Epidermal melanocyte (primary cell): ENCODE results near the gene SHISA7.
"Not testable (repeated sequence)": the region's sequence is repeated elsewhere in the genome, so short reads cannot be mapped to it uniquely, and the experiment has no call there.

Experiments
- DNase-seq: peaks from one replicate; pipeline ENCODE4 v3.0.0; 2011; ENCODE audit warnings: low spot score; ENCODE audit not compliant: insufficient read length

The SHISA7 gene

DNA sequence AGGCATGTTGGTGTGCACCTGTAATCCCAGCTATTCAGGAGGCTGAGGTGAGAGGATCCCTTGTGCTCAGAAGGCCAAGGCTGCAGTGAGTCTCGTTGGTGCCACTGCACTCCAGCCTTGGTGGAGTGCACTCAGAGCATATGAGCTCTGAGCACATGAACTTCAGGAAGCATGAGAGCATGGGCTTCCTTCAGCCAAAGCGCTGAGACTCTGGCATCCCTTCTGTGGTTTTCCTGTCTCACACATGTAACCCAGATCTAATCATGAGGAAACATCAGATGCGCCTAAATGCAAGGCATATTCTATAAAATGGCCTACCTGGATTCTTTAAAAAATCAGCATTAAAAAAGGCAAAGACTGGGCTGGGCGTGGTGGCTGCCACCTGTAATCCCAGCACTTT is 21.8 kb downstream of the SHISA7 start:
- not testable (repeated sequence) for DNase-seq

DNA sequence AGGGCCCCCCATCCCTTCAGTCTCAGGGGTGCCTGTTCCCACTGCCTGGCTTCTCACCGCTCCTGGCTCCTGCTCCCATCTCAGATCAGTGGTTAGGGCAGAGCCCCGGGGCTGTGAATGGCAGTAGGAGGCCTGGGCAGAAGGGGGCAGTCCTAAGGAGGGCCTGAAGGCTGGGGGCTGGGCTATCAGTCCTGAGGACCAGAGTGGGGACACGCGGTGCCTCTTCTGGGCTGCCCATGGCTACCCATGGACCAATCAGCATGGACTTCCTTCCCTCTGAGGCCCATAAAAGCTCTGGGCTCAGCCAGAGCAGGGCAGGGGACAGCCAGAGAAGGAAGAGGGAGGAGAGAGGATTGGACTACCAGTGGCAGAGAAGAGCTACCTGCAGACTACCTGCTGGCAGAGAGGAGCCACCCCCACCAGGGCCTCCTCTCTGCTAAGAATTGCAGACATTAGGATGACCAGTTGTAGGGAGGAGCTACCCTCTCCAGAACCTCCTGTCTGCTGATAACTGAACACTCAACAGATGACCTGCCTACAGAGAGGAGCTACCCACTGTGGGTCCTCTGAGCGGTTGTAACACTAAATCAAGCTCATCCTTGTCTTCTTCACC is 23.4 kb downstream of the SHISA7 start:
- DNase-seq, result no peak

DNA sequence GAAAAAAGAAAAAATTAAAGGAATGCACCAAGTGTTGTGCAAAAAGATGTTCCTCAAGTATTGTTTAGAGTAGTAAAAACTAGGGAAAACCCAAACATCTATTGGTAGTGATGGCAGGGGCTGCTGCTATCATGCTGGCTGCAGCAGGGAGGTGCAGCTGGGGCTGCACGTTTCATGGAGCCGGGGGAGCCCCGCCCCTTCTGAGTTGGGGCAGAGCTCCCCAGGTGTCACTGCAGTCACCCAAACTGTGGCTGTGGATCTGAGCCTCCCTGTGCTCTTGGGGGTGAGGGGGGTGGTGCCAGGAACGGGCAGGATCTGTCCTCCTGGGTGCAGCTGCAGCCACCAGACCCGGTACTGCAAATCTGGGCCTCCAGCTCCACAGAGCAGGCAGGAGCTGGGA is 24.0 kb downstream of the SHISA7 start:
- DNase-seq, result no peak

DNA sequence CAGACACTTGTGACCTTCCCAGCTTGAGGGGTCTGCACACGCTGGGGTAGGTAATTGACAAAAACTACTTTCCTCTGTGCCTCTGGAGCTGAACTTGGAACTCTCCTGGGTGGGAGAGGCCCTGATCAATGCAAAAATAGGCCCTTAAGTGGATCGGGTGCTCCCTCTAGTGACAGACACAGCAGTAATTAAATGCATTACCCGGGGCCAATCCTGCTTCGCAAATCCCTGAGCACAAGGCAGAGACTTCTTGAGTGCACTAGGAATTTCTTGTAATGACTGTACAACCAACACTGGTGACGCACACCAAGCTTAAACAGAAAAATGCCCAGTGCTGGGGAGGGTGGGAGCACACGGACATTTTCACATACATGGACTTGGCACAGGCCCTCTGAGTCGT is 24.9 kb downstream of the SHISA7 start:
- DNase-seq, result peak; percentile 81

DNA sequence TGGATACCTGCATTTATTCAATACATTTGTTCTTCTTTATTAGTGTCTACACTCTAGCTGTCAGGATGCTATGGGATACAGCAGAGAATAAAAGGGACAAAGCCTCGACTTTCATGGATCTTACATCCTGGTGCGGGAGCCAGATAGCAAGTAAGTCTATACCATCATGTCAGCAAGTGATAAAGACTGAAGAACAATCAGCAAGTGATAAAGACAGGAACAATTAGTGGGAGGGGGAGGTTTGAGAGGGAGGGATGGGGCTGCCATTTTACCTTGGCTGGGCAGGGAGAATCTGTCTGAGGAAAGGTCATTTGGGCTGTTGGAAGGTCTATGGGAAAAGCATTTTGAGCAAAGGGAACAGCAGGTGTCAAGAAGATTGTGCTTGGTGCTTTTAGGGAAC is 32.9 kb downstream of the SHISA7 start:
- DNase-seq, result no peak

DNA sequence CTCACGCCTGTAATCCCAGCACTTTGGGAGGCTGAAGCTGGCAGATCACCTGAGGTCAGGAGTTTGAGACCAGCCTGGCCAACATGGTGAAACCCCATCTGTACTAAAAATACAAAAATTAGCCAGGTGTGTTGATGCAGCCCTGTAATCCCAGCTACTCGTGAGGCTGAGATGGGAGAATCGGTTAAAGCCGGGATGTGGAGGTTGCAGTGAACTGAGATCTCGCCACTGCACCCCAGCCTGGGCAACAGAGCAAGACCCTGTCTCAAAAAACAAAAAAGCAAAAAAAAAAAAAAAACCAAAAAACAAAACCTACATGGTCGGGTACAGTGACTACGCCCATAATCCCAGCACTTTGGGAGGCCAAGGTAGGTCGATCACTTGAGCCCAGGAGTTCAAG is 33.9 kb downstream of the SHISA7 start:
- DNase-seq, result not testable (repeated sequence)

DNA sequence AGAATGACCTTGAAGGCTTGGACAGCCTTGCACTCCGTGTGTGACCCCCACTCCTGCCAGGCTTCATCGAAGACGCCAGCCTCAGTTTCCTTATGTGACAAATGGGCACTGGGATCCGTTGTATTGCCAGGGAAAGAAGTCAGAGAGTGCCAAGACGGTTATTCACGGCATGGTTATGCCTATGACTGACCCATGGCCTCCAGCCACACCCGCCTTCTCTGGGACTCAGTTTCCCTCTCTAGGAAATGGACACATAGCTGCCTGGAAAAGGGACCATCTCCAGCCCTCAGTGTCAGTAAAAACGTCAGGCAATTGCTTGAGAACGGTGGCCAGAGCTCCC is 34.6 kb downstream of the SHISA7 start:
- DNase-seq, result no peak

DNA sequence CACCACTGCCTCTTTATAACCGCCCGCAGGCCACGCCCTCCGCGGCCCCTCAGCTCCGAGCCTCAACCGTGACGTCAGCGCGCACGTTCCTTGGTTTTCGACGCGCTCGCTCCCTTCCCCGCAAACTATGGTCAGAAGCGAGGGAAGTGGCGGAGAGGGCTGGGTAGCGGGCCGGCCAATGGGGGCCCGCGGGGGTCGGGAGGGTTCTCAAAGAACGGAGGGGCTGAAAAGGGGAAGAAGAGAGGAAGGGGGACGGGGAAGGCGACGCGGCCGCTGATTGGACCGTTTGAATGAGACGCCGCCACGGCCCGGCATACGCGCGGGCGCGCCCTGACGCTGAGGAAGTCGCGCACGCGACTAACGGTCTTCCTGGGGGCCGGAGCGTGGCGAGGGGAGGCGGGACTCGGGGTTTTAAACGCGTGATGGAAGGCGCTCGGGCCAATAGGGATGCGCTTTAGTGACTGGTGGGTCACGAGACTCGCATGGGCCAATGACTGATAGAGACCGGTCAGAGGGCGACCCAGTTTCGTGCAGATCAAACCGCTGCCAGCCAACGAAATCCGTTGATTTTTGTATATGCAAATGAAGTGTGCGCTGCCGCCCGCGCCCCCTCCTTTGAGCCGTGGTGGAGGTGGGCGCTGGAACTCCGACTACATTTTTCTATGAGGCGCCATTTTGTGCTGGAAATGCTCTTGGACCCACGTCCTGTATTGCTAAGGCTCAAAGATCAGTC is 35.1 kb downstream of the SHISA7 start:
- DNase-seq, result peak; percentile 100

DNA sequence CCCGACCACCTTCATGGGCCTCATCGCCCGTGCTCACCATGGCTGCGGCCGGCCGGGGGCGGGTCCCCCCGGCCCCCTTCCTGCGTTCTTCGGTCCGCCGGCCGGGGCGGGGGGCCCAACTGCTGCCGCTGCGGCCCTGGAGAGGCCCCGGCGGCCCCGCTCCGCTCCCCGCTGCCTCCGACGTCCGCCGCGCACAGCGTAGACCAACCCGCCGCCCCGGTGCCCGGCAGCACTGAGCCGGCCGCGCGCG is 35.6 kb downstream of the SHISA7 start, which contains the start of gene UBE2S:
Gene UBE2S, minus strand, starts transcription at position 239 of the 250 bp plus-strand sequence. Its CDS starts 199 bp downstream, at position 40.
- not testable (repeated sequence) for DNase-seq

DNA sequence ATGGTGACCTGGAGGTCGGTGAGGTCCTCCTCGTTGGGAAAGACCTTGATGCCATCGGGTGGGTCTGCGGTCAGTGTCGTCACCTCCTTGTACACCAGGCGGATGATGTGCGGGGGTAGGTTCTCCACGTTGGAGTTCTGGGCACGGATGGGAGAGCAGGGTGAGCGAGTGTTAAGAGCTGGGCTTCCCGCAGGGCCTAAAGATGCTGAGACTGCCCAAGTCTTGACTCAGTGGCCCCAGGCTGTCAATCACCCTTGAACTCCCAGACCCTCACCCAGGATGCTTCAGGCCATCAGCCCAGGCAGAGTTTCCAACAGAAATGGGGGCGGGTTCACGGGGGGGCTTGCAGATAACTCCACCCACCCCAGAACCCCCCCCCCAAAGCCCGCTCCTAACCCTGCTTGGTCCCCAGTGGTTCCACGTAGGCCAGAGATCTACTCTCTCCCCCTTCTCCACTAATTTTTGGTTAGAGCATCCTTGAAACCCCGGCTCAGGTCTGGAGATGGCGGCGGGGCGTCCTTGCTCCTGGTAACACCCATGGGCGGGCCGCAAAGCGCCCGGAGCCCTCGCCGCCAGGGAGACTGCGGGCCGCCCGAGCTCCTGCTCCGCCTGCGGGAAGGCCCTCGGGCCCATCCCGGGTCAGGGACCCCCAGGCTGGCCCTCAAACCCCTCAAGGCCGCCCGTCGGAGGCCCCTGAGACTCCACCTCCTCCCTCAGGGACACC is 36.1 kb downstream of the SHISA7 start:
- DNase-seq, result peak; percentile 44

DNA sequence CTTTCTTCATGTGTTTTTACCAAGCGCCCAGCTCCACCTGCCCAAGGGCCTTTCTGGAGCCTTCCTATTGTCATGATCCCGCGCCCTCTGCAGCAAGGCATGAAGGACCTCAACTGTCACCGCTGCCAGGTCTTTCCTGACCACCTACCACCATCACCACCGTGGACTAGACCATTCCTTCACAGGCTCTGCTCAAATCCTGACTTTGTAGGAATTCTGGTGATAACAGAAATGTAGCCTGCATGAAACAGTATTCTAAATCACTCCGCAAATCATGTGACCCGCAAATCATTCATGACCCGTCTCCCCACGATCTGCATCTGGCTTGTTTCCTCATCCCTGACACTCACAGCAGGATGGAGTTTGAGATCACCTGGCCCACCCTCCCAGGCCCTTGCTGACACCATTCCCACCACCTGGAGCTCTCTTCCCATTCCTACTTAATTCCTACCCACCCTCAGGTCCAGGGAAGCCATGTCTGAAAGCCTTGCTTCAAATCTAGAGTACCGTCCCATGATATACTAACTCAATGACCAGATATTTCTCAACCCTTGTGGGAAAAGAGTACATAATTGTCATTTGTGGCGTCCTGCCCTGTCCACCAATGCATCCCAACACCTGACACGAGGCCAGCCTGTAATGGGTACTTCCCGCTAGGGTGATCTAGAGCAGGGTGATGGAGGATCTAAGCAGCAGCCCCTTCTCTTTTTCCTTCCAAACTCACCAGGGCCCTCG is 36.8 kb downstream of the SHISA7 start:
- peak; percentile 20 for DNase-seq

DNA sequence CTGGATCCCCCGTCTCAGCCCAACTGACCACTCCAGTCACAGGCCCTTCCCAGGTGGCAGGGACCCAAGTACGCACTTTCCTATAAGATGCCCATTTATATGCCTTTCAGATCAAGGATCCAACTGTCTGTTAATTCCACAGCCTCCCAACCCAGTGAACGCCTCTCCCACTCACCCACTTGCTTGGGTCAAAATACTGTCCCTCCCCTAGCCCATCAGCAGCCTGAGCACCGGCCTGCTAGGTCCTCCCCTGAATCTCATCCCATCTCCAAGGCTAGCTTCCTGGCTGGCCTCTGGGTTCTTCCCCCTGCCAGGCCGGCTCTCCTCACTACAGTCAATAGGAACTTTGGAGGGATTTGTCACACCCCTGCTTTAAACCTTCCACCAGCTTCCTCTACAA is 37.5 kb downstream of the SHISA7 start:
- DNase-seq, result no peak

DNA sequence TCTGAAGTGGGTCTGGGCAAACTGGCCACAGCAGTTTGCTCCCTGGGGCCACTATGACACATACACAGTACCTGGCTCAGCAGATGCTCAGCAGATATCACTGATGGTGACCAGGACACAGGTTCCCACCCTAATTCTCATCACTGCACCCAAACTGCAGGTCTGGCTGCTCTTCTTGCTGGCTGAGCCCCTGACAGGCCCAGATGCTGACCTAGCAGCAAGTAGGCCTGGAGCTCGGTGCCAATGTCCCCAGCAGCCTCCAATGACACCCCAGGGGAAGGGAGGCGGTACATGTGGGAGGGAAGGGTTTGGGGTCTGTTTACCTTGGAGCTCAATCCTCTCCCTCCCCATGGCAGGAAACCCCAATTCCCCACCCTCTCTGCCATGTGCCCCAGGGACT is 40.6 kb downstream of the SHISA7 start:
- no peak for DNase-seq

DNA sequence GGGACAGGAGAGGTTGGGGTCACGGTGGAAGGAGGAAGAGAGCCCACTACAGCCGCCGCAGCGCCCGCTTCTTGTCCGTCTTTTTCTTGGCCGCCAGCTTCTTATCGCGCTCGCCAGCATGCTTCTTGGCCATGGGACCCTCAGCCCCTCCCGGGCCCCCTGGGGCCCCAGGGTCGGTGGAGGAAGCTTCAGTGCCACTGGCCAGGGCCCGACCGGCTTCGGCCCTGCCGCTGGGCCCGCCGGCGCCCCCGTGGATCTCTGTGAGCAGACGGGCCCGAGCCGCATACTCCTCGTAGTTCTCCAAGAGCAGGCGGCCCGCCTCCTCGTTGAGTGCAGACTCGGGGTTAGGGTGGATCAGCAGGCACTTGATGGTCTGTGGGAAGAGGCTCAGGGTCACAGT is 41.7 kb downstream of the SHISA7 start:
- DNase-seq, result not testable (repeated sequence)

DNA sequence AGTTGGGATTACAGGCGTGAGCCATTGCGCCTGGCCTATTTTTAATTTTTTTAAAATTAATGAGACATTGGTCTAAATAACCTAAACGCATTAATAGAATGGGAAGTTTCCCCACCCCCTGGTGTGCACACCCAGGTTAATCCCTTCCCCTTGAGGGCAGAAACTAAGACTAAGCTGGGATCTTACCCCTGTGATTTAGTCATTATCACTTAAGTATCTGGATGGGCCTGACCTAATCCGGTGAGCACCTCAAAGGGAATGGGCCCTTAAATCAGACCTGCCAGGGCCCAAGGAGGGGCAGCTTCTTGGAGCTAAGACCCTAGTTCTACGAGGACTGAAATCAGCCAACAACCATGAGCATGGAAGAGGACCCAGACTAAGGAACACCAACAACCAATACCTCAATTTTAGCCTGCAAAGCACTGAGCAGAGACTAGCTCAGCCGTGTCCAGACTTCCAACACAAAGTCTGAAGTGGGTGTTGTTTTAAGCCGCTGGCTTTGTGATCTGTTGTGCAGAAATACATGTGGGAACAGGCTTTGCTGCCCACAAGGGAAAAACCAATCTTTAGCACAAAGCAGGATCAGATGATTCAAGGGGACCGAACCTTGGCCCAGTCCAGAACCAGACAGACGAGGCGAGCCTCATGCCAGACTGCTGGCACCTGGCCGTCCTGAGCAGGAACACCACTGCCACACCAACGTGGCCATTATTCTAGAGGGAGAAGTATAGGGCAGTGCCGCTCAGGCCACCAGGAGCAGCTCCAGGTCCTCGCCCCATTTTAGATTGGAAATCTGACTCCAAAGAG is 42.6 kb downstream of the SHISA7 start:
- DNase-seq, result no peak

DNA sequence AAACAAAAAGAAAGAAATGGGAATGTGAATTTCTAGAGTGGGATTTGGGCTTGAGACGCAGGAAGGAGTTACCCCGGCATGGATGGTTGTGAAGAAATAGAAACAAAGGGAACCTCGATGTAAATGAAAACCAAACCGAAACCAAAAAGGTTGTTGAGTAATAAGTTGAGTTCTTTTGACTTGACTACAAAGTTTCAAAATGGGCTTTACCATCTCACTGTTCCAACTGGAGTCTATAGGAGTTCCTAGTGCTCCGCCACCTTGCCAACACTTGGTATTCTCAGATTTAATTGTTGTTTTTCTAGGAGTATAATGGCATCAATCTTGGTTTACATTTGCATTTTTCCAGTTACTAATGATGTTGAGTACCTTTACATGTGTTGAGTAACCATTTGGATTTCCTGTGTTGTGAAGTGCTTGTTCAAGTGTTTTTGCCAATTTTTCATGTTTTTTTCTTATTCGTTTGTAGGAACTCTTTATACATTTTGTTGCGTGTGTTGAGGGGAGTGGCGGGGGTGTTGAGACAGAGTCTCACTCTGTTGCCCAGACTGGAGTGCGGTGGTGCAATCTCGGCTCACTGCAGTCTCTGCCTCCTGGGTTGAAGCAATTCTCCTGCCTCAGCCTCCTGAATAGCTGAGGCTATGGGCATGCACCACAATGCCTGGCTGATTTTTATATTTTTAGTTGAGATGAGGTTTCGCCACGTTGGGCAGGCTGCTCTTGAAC is 44.7 kb downstream of the SHISA7 start:
- DNase-seq, result no peak

DNA sequence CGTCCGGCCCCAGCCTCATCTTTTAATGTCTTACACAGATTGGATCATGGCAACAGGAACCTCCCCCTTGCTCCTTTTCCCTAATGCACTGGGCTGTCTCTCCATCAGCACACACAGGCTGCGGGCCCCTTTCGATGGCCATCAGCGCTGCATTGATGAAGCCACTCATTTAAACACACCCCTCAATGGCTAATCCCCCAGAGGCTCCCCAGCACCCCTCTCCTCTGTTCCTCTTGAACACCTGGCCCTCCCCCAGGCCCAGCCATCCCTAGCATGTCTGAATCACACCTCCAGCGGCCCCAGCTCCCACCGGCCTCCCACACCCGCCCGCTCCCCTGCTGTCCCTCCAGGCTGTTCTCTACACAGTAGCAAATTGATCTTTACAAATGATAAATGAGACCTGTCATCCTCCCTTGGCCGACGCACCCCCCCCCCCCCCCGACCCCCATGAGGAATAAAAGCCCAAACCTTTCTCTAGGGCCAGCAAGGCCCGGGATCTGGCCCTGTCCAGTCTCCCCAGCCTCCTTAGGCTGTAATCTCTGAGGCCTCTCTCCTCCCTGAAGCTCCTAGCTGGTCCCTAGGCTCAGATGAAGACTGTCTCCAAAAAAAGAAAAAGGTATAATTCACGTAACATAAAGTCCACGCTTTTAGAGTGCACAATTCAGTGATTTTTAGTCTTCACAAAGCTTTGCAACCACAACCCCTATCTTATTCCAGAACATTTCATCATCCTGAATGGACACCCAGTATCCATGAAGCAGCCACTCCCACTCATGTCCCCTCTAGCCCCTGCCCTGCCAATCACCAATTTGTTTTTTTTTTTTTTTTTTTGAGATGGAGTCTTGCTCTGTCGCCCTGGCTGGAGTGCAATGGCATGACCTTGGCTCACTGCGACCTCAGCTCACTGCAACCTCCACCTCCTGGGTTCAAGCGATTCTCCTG is 50.0 kb downstream of the SHISA7 start:
- no peak for DNase-seq

DNA sequence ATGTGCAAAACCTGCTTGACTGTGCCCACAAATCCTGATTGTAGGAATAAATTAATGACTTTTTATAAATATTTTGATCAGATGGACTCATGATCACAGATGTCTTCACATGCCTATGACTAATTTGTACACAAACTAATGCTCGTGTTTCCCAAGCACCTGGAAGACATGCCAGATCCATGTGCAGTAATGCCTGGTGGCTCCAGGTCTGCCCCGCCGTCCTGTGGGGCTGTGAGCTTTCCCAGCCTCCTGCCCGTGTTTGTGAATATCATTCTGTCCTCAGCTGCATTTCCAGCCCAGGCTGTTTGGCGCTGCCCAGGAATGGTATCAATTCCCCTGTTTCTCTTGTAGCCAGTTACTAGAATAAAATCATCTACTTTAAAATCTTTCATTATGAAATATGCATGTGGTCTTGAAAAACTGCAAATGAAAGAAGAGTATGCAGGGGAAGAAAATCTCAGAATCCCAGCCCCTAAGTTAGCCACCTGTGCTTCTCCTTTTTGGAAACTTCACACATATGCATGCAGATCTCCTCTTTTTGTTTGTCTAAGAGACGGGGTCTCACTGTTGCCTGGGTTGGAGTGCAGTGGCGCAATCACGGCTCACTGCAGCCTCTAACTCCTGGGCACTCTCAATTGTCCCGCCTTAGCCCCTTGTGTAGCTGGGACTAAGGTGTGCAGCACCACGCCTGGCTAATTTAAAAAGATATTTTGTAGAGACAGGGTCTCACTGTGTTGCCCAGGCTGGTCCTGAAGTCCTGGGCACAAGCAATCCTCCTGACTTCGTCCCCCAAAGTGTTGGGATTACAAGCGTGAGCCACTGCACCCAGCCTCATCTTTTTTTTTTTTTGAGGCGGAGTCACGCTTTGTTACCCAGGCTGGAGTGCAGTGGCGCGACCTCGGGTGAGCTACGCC is 51.1 kb downstream of the SHISA7 start:
- DNase-seq, result peak; percentile 13
